Smooth muscle cell (in vitro differentiated cells): ENCODE measurements around the gene CCDC74A. TPM values are rescaled to one million over a fixed set of nuclear protein-coding genes. Genes with fewer than 3 reads are reported as not detected.
"Not testable (repeated sequence)": the region's sequence is repeated elsewhere in the genome, so short reads cannot be mapped to it uniquely, and the experiment has no call there.

Experiments used
- DNase-seq: peaks from one replicate; lab custom pipeline; 2025; ENCODE audit not compliant: unreplicated experiment; lab: John Stamatoyannopoulos, UW
- H2AFZ ChIP-seq: fragments of 200-600 bp; sonication (generic); 2 replicates; pipeline ENCODE4 v1.6.0; 2016; ENCODE audit warnings: antibody characterized with exemption, low read depth, mild to moderate bottlenecking
- H3F3A ChIP-seq: fragments of 200-600 bp; sonication (generic); 2 replicates; pipeline ENCODE4 v1.6.0; 2017; ENCODE audit warnings: antibody characterized with exemption, low read depth
- H3K27ac ChIP-seq: fragments of 200-600 bp; sonication (generic); 2 replicates; pipeline ENCODE4 v1.5.1; 2016; ENCODE audit warnings: low read depth, mild to moderate bottlenecking
- H3K27me3 ChIP-seq: fragments of 200-600 bp; sonication (generic); 2 replicates; pipeline ENCODE4 v1.6.1; 2016; ENCODE audit warnings: low read depth, mild to moderate bottlenecking
- H3K36me3 ChIP-seq: fragments of 200-600 bp; sonication (generic); 2 replicates; pipeline ENCODE4 v1.5.1; 2016; ENCODE audit warnings: low read depth
- H3K4me1 ChIP-seq: fragments of 200-600 bp; sonication (generic); 2 replicates; pipeline ENCODE4 v1.5.1; 2016; ENCODE audit warnings: low read depth
- H3K4me2 ChIP-seq: fragments of 200-600 bp; sonication (generic); 2 replicates; pipeline ENCODE4 v1.6.0; 2016; ENCODE audit warnings: mild to moderate bottlenecking
- H3K4me3 ChIP-seq: fragments of 200-600 bp; sonication (generic); 2 replicates; pipeline ENCODE4 v1.5.1; 2016; ENCODE audit warnings: mild to moderate bottlenecking
- H3K79me2 ChIP-seq: fragments of 200-600 bp; sonication (generic); 2 replicates; pipeline ENCODE4 v1.6.0; 2016; ENCODE audit warnings: low read depth, mild to moderate bottlenecking
- H3K9ac ChIP-seq: fragments of 200-600 bp; sonication (generic); 2 replicates; pipeline ENCODE4 v1.6.0; 2016; ENCODE audit warnings: low read depth
- H3K9me3 ChIP-seq: fragments of 200-600 bp; sonication (generic); replicated peaks from 2 replicates; pipeline ENCODE4 v1.5.1; 2016; ENCODE audit warnings: low read depth
- H4K20me1 ChIP-seq: fragments of 200-600 bp; sonication (generic); 2 replicates; pipeline ENCODE4 v1.6.0; 2016; ENCODE audit warnings: low read depth
- CTCF ChIP-seq: fragments of 200-600 bp; sonication (generic); IDR thresholded peaks from 2 replicates; pipeline ENCODE4 v1.5.1; 2017; ENCODE audit warnings: borderline replicate concordance, mild to moderate bottlenecking, antibody characterized with exemption; ENCODE audit not compliant: insufficient read depth, poor library complexity, severe bottlenecking
- WGBS: methylation state at CpG from one replicate; pipeline ENCODE4 v1.1.7; 2016; ENCODE audit warnings: low lambda C conversion rate; 5-methylcytosine and 5-hydroxymethylcytosine counted together
- polyA plus RNA-seq: library from polyadenylated mRNA; unstranded; fragments of >200 nt; fragmentation: Nextera tagmentation; extraction: Ambion mirVana; gene quantifications from 2 replicates; pipeline ENCODE4 v1.2.1, GENCODE V29; 2016
- total RNA-seq: library from RNA; depleted of rRNA; stranded (reverse); fragments of >200 nt; gene quantifications from 2 replicates; pipeline ENCODE4 v1.2.3, GENCODE V29; 2014

The CCDC74A gene
- total and polyA plus RNA-seq, 2 experiments from 2014 or later, result 18.1 to 37.2 TPM

DNA sequence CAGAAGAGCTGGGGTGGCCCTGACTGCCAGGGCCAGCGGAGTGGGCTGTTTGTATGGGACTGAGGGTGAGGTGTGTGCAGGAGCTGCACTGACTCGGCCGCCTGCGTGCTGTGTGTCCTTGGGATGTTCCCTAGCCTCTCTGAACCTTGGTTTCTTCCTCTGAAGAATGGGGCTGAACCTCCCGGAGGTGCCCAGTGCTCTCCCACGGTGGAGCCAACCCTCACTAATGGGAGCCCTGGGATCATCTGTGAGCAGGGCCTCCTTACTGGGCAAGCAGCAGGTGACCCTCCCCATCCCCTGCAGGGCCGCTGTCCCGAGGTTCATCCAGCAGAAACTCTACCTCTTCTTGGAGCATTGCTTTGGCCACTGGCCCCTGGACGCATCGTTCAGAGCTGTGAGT lies 11.7 kb upstream of the CCDC74A start:
- Histone ChIP-seq H3K9me3 (no peaks in the 10 kb centered on the region), H3K27me3 (no peaks in the 10 kb centered on the region), H3K4me2 (no peak overlapping the region), H3F3A (no peaks in the 10 kb centered on the region), H3K9ac (no peak overlapping the region), H4K20me1 (no peaks in the 10 kb centered on the region), H3K79me2 (no peaks in the 10 kb centered on the region), H3K4me3 (no peak overlapping the region), H3K4me1 (peaks cover 4% of the 10 kb centered on the region), H2AFZ (no peak overlapping the region), H3K36me3 (no peaks in the 10 kb centered on the region), H3K27ac (no peak overlapping the region)
- TF ChIP-seq CTCF, result no peak
- DNase-seq, result no peak
- WGBS, result 91% methylated on average over 10 of the region's 10 CpGs

GRCh38 chr2:131516621-131517020 lies 11.1 kb upstream of the CCDC74A start:
- not testable (repeated sequence) for H3K9me3 ChIP-seq, H3K27ac ChIP-seq, H3F3A ChIP-seq, H4K20me1 ChIP-seq, H2AFZ ChIP-seq, DNase-seq, H3K36me3 ChIP-seq, H3K4me3 ChIP-seq, H3K79me2 ChIP-seq, H3K4me1 ChIP-seq, H3K9ac ChIP-seq, H3K27me3 ChIP-seq, H3K4me2 ChIP-seq
- 91% methylated on average over 11 of the region's 11 CpGs for WGBS

DNA sequence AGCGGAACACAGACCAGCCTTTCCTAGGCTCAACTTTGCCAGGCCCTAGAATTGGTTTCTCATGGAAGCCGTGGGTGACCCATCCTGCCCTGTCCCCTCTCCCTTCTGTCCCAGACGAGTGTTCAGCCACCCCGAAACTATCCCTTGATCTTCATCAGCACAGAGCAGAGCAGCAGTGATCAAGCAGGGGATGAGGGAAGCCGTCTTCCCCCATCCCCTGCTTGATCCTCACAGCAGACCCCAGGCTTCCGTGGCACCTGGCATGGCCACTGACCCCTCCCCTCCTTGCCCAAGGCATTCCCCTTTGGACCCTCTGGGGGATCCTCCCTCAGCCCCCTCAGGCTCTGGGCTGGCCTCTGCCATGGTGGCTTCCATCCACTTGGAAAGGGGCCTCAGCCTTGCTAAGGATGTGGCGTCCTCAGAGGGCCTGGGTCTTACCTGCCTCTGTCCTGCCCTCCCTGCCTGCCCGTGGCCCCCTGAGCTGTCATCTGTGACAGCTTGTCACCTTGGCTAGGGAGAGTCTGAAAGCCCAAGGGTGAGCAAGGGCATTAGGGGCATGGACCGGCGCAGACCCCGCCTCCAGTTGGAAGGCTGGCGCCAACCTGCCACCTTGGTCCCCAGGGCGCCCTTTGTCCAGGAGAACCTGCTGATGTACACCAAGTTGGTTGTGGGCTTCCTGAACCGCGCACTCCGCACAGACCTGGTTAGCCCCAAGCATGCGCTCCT lies 10.4 kb upstream of the CCDC74A start:
- H3K27ac ChIP-seq, result no peak overlapping the region
- H3K4me2 ChIP-seq, result no peak overlapping the region
- H4K20me1 ChIP-seq, result no peaks in the 10 kb centered on the region
- DNase-seq, result no peak
- no peaks in the 10 kb centered on the region for H3K4me1 ChIP-seq
- no peak overlapping the region for H3K4me3 ChIP-seq
- no peak overlapping the region for H3K9ac ChIP-seq
- H3K9me3 ChIP-seq, result no peaks in the 10 kb centered on the region
- H3K79me2 ChIP-seq, result no peaks in the 10 kb centered on the region
- 97% methylated on average over 17 of the region's 17 CpGs for WGBS
- no peak overlapping the region for H2AFZ ChIP-seq
- no peak for TF ChIP-seq CTCF
- no peaks in the 10 kb centered on the region for H3F3A ChIP-seq
- no peaks in the 10 kb centered on the region for H3K27me3 ChIP-seq
- H3K36me3 ChIP-seq, result no peaks in the 10 kb centered on the region

- not testable (repeated sequence) for H3K4me2 ChIP-seq, H3K79me2 ChIP-seq
These were observed 9.8 kb upstream of the CCDC74A start for GRCh38 chr2:131517856-131518255.

GRCh38 chr2:131518531-131518930 lies 9.2 kb upstream of the CCDC74A start:
- not testable (repeated sequence) for H3K27me3 ChIP-seq, H3K4me3 ChIP-seq, H3K4me2 ChIP-seq, DNase-seq, H3K4me1 ChIP-seq, H3K9ac ChIP-seq, H4K20me1 ChIP-seq, H2AFZ ChIP-seq, H3K27ac ChIP-seq, H3K36me3 ChIP-seq, H3F3A ChIP-seq, H3K9me3 ChIP-seq, H3K79me2 ChIP-seq
- over 99% methylated on average over 10 of the region's 11 CpGs for WGBS

More at GRCh38 chr2:131517856-131518255, 9.8 kb upstream of the CCDC74A start:
- not testable (repeated sequence) for H3K4me1 ChIP-seq, DNase-seq, H3F3A ChIP-seq, H2AFZ ChIP-seq, H3K27ac ChIP-seq, H3K36me3 ChIP-seq, H3K27me3 ChIP-seq, H3K9me3 ChIP-seq, H4K20me1 ChIP-seq, H3K4me3 ChIP-seq, H3K9ac ChIP-seq
- WGBS, result 95% methylated on average over 16 of the region's 16 CpGs
